Stimulated activated naive CD8-positive, alpha-beta T cell treated with anti-CD3 and anti-CD28 coated beads, Interleukin-15, Interleukin-2, amounts not matched to agents 100 U/mL and 50 U/mL, for 24 hours (primary cell): Measurements from ENCODE around the gene UVSSA.
A peak's percentile ranks its signal among the peaks of the same experiment; 100 is the strongest.
"Not testable (repeated sequence)": the region's sequence is repeated elsewhere in the genome, so short reads cannot be mapped to it uniquely, and the experiment has no call there.

Experiments
- ATAC-seq: fragments of 150-1000 bp; cut with Tn5 transposase; one replicate; pipeline ENCODE4 v1.10.0; 2021
- DNase-seq: peaks from one replicate; pipeline ENCODE4 v3.0.0; 2021

The UVSSA gene

GRCh38 chr4:1330761-1331590 is 16.0 kb upstream of the UVSSA start:
- ATAC-seq = peak; percentile 85
- DNase-seq = peak; percentile 61

GRCh38 chr4:1331591-1332353 is 15.2 kb upstream of the UVSSA start:
- DNase-seq = no peak
- no peak for ATAC-seq

- ATAC-seq (no peak), DNase-seq (no peak)
These were observed 14.3 kb upstream of the UVSSA start for GRCh38 chr4:1332686-1333085.

- ATAC-seq = no peak
- DNase-seq = no peak
These were observed 13.8 kb upstream of the UVSSA start for GRCh38 chr4:1333256-1333655.

- not testable (repeated sequence) for DNase-seq, ATAC-seq
These were observed 13.0 kb upstream of the UVSSA start for GRCh38 chr4:1333851-1334578.

- ATAC-seq (no peak), DNase-seq (no peak)
These were observed 12.5 kb upstream of the UVSSA start for GRCh38 chr4:1334579-1334895.

GRCh38 chr4:1335193-1335883 is 11.7 kb upstream of the UVSSA start:
- not testable (repeated sequence) for ATAC-seq, DNase-seq

GRCh38 chr4:1336088-1336491 is 10.9 kb upstream of the UVSSA start:
- DNase-seq (no peak), ATAC-seq (no peak)

- DNase-seq (peak; percentile 67), ATAC-seq (peak; percentile 94)
These were observed 9.6 kb upstream of the UVSSA start for GRCh38 chr4:1337376-1337831.

- DNase-seq (no peak), ATAC-seq (no peak)
These were observed 8.9 kb upstream of the UVSSA start for GRCh38 chr4:1337951-1338751.

- DNase-seq (no peak), ATAC-seq (no peak)
These were observed 8.1 kb upstream of the UVSSA start for GRCh38 chr4:1338752-1339414.

GRCh38 chr4:1339489-1339888 is 7.5 kb upstream of the UVSSA start:
- ATAC-seq (no peak), DNase-seq (no peak)

GRCh38 chr4:1340181-1340747 is 6.7 kb upstream of the UVSSA start:
- DNase-seq = no peak
- no peak for ATAC-seq

GRCh38 chr4:1340861-1341260 is 6.1 kb upstream of the UVSSA start:
- DNase-seq = no peak
- no peak for ATAC-seq

- no peak for ATAC-seq
- DNase-seq = no peak
These were observed 5.0 kb upstream of the UVSSA start for GRCh38 chr4:1342003-1342402.

- ATAC-seq = no peak
- DNase-seq = no peak
These were observed 2.3 kb upstream of the UVSSA start for GRCh38 chr4:1344696-1345095.

- ATAC-seq (peak; percentile 16), DNase-seq (peak; percentile 51)
These were observed 866 bp upstream of the UVSSA start for GRCh38 chr4:1345903-1346780.

- peak; percentile 64 for DNase-seq
These were observed 429 bp downstream of the UVSSA start for GRCh38 chr4:1347410-1347864.

GRCh38 chr4:1348014-1348513 is 1.1 kb downstream of the UVSSA start:
- ATAC-seq = no peak

More at GRCh38 chr4:1347410-1347864, 429 bp downstream of the UVSSA start:
- peak; percentile 20 for ATAC-seq

More at GRCh38 chr4:1348014-1348513, 1.1 kb downstream of the UVSSA start:
- DNase-seq = no peak
